SU-DHL-6 (cell line): Measurements from ENCODE around the gene XYLT2.

Experiments used
- H2AFZ ChIP-seq: fragments of 200-600 bp; sonication (generic); 2 replicates; pipeline ENCODE4 v1.6.1; 2014; ENCODE audit warnings: low read depth, mild to moderate bottlenecking, moderate library complexity, mixed read lengths, antibody characterized with exemption, low read length; ENCODE audit not compliant: severe bottlenecking
- H3F3A ChIP-seq: fragments of 200-600 bp; shearing (Covaris generic); 2 replicates; pipeline ENCODE4 v1.6.0; 2016; ENCODE audit warnings: antibody characterized with exemption, mild to moderate bottlenecking; ENCODE audit not compliant: insufficient read depth
- H3K27ac ChIP-seq: fragments of 200-600 bp; sonication (generic); 2 replicates; pipeline ENCODE4 v1.5.1; 2016; ENCODE audit warnings: low read depth, mild to moderate bottlenecking, low read length, moderate library complexity, mixed read lengths
- H3K27me3 ChIP-seq: fragments of 200-600 bp; sonication (generic), shearing (Covaris generic); 2 replicates; pipeline ENCODE4 v1.6.0; 2014; ENCODE audit warnings: mild to moderate bottlenecking, low read length
- H3K36me3 ChIP-seq: fragments of 200-600 bp; sonication (generic); 2 replicates; pipeline ENCODE4 v1.6.1; 2014; ENCODE audit warnings: mild to moderate bottlenecking, low read length, mixed read lengths
- H3K4me2 ChIP-seq: fragments of 300-600, 200-600 bp; shearing (Covaris generic), sonication (generic); 2 replicates; pipeline ENCODE4 v1.6.0; 2014; ENCODE audit warnings: low read length, low read depth, mild to moderate bottlenecking; ENCODE audit not compliant: poor library complexity, severe bottlenecking
- H3K4me3 ChIP-seq: fragments of 200-600 bp; sonication (generic); 2 replicates; pipeline ENCODE4 v1.5.1; 2014; ENCODE audit warnings: antibody characterized with exemption, low read length, mild to moderate bottlenecking, mixed read lengths; ENCODE audit not compliant: insufficient read depth, poor library complexity, severe bottlenecking
- H3K79me2 ChIP-seq: fragments of 200-600 bp; sonication (generic); 2 replicates; pipeline ENCODE4 v1.6.1; 2014; ENCODE audit warnings: mild to moderate bottlenecking, low read length, moderate library complexity; ENCODE audit not compliant: insufficient read depth
- H3K9ac ChIP-seq: fragments of 200-600 bp; sonication (generic); 2 replicates; pipeline ENCODE4 v1.7.0; 2014; ENCODE audit warnings: mild to moderate bottlenecking, low read length
- H3K9me2 ChIP-seq: fragments of 200-600 bp; sonication (generic); replicated peaks from 2 replicates; pipeline ENCODE4 v1.6.1; 2014; ENCODE audit warnings: low read length; ENCODE audit not compliant: insufficient read depth
- H3K9me3 ChIP-seq: fragments of 200-600 bp; sonication (generic); 2 replicates; pipeline ENCODE4 v1.6.1; 2014; ENCODE audit warnings: low read length, mixed read lengths; ENCODE audit not compliant: insufficient read depth
- H4K20me1 ChIP-seq: fragments of 200-600 bp; sonication (generic); 2 replicates; pipeline ENCODE4 v1.6.1; 2014; ENCODE audit warnings: low read depth, mild to moderate bottlenecking, antibody characterized with exemption, low read length, moderate library complexity, mixed read lengths
- EZH2phosphoT487 ChIP-seq: fragments of 200-600 bp; sonication (generic), shearing (Covaris generic); conservative IDR thresholded peaks from 2 replicates; pipeline ENCODE4 v1.6.1; 2018; ENCODE audit warnings: mild to moderate bottlenecking, antibody characterized with exemption, low read length, moderate library complexity, mixed read lengths
- TF ChIP-seq, protein P1 (sequence below): fragments of 200-600 bp; sonication (generic); IDR thresholded peaks from one replicate; pipeline ENCODE4 v1.5.1; 2017; ENCODE audit warnings: antibody characterized with exemption, mild to moderate bottlenecking, low read length, moderate library complexity; ENCODE audit not compliant: insufficient read depth, poor library complexity, severe bottlenecking

The XYLT2 gene

DNA sequence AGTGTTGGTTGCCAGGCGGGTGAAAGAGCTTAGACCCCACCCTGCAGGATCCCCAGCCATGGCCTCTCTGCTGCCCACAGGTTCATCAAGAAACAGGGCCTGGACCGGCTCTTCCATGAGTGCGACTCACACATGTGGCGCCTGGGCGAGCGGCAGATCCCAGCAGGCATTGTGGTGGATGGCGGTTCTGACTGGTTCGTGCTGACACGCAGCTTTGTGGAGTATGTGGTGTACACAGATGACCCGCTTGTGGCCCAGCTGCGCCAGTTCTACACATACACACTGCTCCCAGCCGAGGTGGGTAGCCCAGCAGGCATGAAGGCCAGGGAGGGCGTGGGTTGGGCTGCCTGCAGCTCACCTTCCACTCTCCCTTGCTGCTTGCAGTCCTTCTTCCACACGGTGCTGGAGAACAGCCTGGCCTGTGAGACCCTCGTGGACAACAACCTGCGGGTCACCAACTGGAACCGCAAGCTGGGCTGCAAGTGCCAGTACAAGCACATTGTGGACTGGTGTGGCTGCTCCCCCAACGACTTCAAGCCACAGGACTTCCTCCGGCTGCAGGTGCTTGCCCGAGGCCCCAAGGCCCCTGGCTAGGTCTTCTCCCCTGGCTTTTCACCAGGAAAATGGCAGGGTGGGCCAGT lies 9.9 kb downstream of the XYLT2 start:
- Histone ChIP-seq H3K9me3 (no peaks in the 10 kb centered on the region), H3K9me2 (no peaks in the 10 kb centered on the region), H3F3A (no peaks in the 10 kb centered on the region), H3K4me2 (no peak overlapping the region), H3K27me3 (no peaks in the 10 kb centered on the region), H3K9ac (no peak overlapping the region), H2AFZ (no peak overlapping the region), H3K79me2 (no peaks in the 10 kb centered on the region), H3K4me3 (no peak overlapping the region), H4K20me1 (no peaks in the 10 kb centered on the region), H3K36me3 (no peaks in the 10 kb centered on the region), H3K27ac (no peak overlapping the region)
- TF ChIP-seq, protein P1, sequence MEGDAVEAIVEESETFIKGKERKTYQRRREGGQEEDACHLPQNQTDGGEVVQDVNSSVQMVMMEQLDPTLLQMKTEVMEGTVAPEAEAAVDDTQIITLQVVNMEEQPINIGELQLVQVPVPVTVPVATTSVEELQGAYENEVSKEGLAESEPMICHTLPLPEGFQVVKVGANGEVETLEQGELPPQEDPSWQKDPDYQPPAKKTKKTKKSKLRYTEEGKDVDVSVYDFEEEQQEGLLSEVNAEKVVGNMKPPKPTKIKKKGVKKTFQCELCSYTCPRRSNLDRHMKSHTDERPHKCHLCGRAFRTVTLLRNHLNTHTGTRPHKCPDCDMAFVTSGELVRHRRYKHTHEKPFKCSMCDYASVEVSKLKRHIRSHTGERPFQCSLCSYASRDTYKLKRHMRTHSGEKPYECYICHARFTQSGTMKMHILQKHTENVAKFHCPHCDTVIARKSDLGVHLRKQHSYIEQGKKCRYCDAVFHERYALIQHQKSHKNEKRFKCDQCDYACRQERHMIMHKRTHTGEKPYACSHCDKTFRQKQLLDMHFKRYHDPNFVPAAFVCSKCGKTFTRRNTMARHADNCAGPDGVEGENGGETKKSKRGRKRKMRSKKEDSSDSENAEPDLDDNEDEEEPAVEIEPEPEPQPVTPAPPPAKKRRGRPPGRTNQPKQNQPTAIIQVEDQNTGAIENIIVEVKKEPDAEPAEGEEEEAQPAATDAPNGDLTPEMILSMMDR: no peak
- TF ChIP-seq EZH2phosphoT487: no peak

- TF ChIP-seq, protein P1: no peak
- no peak for TF ChIP-seq EZH2phosphoT487
- no peaks in the 10 kb centered on the region for H3K9me2 ChIP-seq
- H2AFZ ChIP-seq: no peak overlapping the region
- no peak overlapping the region for H3K4me2 ChIP-seq
- H3K9ac ChIP-seq: no peak overlapping the region
- no peaks in the 10 kb centered on the region for H3K36me3 ChIP-seq
- H3K27me3 ChIP-seq: no peaks in the 10 kb centered on the region
- H3K27ac ChIP-seq: no peak overlapping the region
- H3K79me2 ChIP-seq: no peaks in the 10 kb centered on the region
- H3K9me3 ChIP-seq: no peaks in the 10 kb centered on the region
- H3F3A ChIP-seq: no peaks in the 10 kb centered on the region
- H3K4me3 ChIP-seq: no peak overlapping the region
- no peaks in the 10 kb centered on the region for H4K20me1 ChIP-seq
These were observed 10.5 kb downstream of the XYLT2 start for GRCh38 chr17:50356418-50356817.

- Histone ChIP-seq H3K4me2 (no peak overlapping the region), H3K36me3 (no peaks in the 10 kb centered on the region), H3F3A (no peaks in the 10 kb centered on the region), H4K20me1 (no peaks in the 10 kb centered on the region), H2AFZ (no peak overlapping the region), H3K9me2 (no peaks in the 10 kb centered on the region), H3K27me3 (no peaks in the 10 kb centered on the region), H3K9ac (no peak overlapping the region), H3K27ac (no peak overlapping the region), H3K4me3 (no peak overlapping the region), H3K9me3 (no peaks in the 10 kb centered on the region), H3K79me2 (no peaks in the 10 kb centered on the region)
- TF ChIP-seq, protein P1: no peak
- TF ChIP-seq EZH2phosphoT487: no peak
These were observed 11.1 kb downstream of the XYLT2 start for GRCh38 chr17:50356892-50357510.
